Activated T-helper 2 cell treated with anti-CD3 and anti-CD28 coated beads, Interferon-gamma antibody, Interleukin-2, Interleukin-4, amounts not matched to agents 10 μg/mL and 5 μg/mL and 100 μg/mL, durations not matched to agents 14 hours and 24 hours and 36 hours (primary cell): ENCODE measurements around the gene TUBGCP3. TPM values are rescaled to one million over a fixed set of nuclear protein-coding genes. Genes with fewer than 3 reads are reported as not detected.
A peak's percentile ranks its signal among the peaks of the same experiment; 100 is the strongest.
"Not testable (repeated sequence)": the region's sequence is repeated elsewhere in the genome, so short reads cannot be mapped to it uniquely, and the experiment has no call there.

Source experiments
- DNase-seq: peaks from one replicate; pipeline ENCODE4 v3.0.0; 2021; ENCODE audit warnings: low spot score
- H3K27ac Mint-ChIP-seq: one replicate; pipeline ENCODE4 v1.8.0; 2021; ENCODE audit warnings: mixed read lengths
- H3K27me3 Mint-ChIP-seq: one replicate; pipeline ENCODE4 v1.8.0; 2021; ENCODE audit warnings: low read depth, mixed read lengths
- H3K36me3 Mint-ChIP-seq: one replicate; pipeline ENCODE4 v1.8.0; 2021; ENCODE audit warnings: low read depth, mixed read lengths
- H3K4me1 Mint-ChIP-seq: one replicate; pipeline ENCODE4 v1.8.0; 2021; ENCODE audit warnings: low read depth, mixed read lengths
- H3K4me3 Mint-ChIP-seq: one replicate; pipeline ENCODE4 v1.8.0; 2021; ENCODE audit warnings: low read depth, mild to moderate bottlenecking, moderate library complexity, mixed read lengths
- H3K9me3 Mint-ChIP-seq: one replicate; pipeline ENCODE4 v1.8.0; 2021; ENCODE audit warnings: mixed read lengths
- intact Hi-C: fragments of 100-400 bp; cut with micrococcal nuclease; formaldehyde crosslinking; loops from one replicate; pipeline ENCODE4 v1.15.1; 2023
- total RNA-seq: library from RNA; stranded (reverse); gene quantifications from 2 replicates; pipeline ENCODE4 v1.2.3, GENCODE V29; 2022

Gene TUBGCP3, protein sequence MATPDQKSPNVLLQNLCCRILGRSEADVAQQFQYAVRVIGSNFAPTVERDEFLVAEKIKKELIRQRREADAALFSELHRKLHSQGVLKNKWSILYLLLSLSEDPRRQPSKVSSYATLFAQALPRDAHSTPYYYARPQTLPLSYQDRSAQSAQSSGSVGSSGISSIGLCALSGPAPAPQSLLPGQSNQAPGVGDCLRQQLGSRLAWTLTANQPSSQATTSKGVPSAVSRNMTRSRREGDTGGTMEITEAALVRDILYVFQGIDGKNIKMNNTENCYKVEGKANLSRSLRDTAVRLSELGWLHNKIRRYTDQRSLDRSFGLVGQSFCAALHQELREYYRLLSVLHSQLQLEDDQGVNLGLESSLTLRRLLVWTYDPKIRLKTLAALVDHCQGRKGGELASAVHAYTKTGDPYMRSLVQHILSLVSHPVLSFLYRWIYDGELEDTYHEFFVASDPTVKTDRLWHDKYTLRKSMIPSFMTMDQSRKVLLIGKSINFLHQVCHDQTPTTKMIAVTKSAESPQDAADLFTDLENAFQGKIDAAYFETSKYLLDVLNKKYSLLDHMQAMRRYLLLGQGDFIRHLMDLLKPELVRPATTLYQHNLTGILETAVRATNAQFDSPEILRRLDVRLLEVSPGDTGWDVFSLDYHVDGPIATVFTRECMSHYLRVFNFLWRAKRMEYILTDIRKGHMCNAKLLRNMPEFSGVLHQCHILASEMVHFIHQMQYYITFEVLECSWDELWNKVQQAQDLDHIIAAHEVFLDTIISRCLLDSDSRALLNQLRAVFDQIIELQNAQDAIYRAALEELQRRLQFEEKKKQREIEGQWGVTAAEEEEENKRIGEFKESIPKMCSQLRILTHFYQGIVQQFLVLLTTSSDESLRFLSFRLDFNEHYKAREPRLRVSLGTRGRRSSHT
- total RNA-seq, result 63.0 and 66.4 TPM in 2 replicates

GRCh38 chr13:112587764-112588489 lies at the start of gene TUBGCP3:
Gene TUBGCP3 (minus strand): TSS chr13:112588153. CDS start chr13:112587980, 173 bp downstream.
- DNase-seq, result peak; percentile 77
- Mint-ChIP-seq H3K27ac (peak within 1 kb of the TSS; percentile 93), H3K9me3 (no peaks in the 10 kb centered on the region), H3K4me1 (peaks cover 27% of the 10 kb centered on the region), H3K36me3 (peaks cover 27% of the 10 kb centered on the region), H3K4me3 (peak within 1 kb of the TSS; percentile 98), H3K27me3 (peaks cover 2% of the 10 kb centered on the region)
- intact Hi-C loops, result loop anchor here (2.0 kb wide), 3 partner anchors 15 to 101 kb away; no protein-coding TSS in a partner anchor

GRCh38 chr13:112637017-112637801 lies 49.3 kb upstream of the TUBGCP3 start:
- no peak overlapping the region for H3K27ac Mint-ChIP-seq
- no peaks in the 10 kb centered on the region for H3K9me3 Mint-ChIP-seq
- H3K4me1 Mint-ChIP-seq, result peaks cover 9% of the 10 kb centered on the region
- intact Hi-C loops, result no loop called here
- H3K4me3 Mint-ChIP-seq, result no peak overlapping the region
- peaks cover 15% of the 10 kb centered on the region for H3K27me3 Mint-ChIP-seq
- no peak for DNase-seq
- no peaks in the 10 kb centered on the region for H3K36me3 Mint-ChIP-seq

- peaks cover 15% of the 10 kb centered on the region for H3K27me3 Mint-ChIP-seq
- no peak for DNase-seq
- no peaks in the 10 kb centered on the region for H3K36me3 Mint-ChIP-seq
- H3K27ac Mint-ChIP-seq, result no peak overlapping the region
- intact Hi-C loops, result no loop called here
- no peaks in the 10 kb centered on the region for H3K9me3 Mint-ChIP-seq
- no peak overlapping the region for H3K4me3 Mint-ChIP-seq
- peaks cover 9% of the 10 kb centered on the region for H3K4me1 Mint-ChIP-seq
Observed at GRCh38 chr13:112636401-112636975, 48.5 kb upstream of the TUBGCP3 start.

- no peaks in the 10 kb centered on the region for H3K9me3 Mint-ChIP-seq
- no peaks in the 10 kb centered on the region for H3K36me3 Mint-ChIP-seq
- peaks cover 6% of the 10 kb centered on the region for H3K4me1 Mint-ChIP-seq
- H3K27ac Mint-ChIP-seq, result no peak overlapping the region
- intact Hi-C loops, result no loop called here
- no peak for DNase-seq
- peaks cover 14% of the 10 kb centered on the region for H3K27me3 Mint-ChIP-seq
- H3K4me3 Mint-ChIP-seq, result no peak overlapping the region
Observed at GRCh38 chr13:112635323-112635722, 47.4 kb upstream of the TUBGCP3 start.

GRCh38 chr13:112634102-112634501 lies 46.1 kb upstream of the TUBGCP3 start:
- intact Hi-C loops, result no loop called here
- H3K27ac Mint-ChIP-seq, result no peak overlapping the region
- H3K27me3 Mint-ChIP-seq, result peaks cover 5% of the 10 kb centered on the region
- DNase-seq, result no peak
- no peaks in the 10 kb centered on the region for H3K36me3 Mint-ChIP-seq
- H3K9me3 Mint-ChIP-seq, result no peaks in the 10 kb centered on the region
- no peaks in the 10 kb centered on the region for H3K4me1 Mint-ChIP-seq
- no peak overlapping the region for H3K4me3 Mint-ChIP-seq

GRCh38 chr13:112630226-112630625 lies 42.3 kb upstream of the TUBGCP3 start:
- H3K36me3 Mint-ChIP-seq, intact Hi-C loops, DNase-seq, H3K4me3 Mint-ChIP-seq, H3K4me1 Mint-ChIP-seq, H3K27me3 Mint-ChIP-seq, H3K27ac Mint-ChIP-seq, H3K9me3 Mint-ChIP-seq: not testable (repeated sequence)

DNA sequence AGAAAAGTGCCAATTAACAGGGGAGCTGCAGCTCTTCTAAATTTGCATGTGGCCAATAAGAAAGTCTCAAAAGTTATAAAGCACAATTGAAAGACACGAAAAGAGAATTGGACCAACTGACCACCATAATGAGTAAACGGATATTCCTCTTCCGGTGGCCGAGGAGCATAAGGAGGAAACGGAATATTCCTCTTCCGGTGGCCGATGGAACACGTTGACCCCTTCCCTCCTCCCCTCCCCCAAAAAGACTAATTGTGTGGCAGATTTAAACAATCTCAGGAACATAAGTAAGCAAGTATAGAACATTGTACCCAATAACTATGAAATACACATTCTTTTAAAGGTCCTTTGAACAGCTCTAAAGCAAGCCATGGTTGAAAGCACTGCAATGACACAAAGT lies 41.2 kb upstream of the TUBGCP3 start:
- intact Hi-C loops, result no loop called here
- Mint-ChIP-seq H3K4me3 (no peak overlapping the region), H3K9me3 (no peaks in the 10 kb centered on the region), H3K4me1 (no peaks in the 10 kb centered on the region), H3K27ac (no peak overlapping the region), H3K36me3 (no peaks in the 10 kb centered on the region), H3K27me3 (no peaks in the 10 kb centered on the region)
- no peak for DNase-seq

DNA sequence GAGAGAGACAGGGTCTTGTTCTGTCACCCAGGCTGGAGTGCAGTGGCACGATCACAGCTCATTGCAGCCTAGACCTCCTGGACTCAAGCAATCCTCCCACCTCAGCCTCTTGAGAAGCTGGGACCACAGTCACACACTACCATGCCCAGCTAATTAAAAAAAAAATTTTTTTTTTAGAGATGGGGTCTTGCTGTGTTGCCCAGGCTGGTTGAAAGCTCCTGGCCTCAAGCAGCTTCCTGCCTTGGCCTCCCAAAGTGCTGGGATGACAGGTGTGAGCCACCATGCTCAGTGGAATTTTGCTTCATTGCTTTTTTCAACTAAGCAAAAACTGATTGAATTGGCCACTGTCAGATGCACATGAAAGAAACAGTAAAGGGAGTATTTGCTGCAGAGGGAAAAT lies 39.7 kb upstream of the TUBGCP3 start:
- H3K27me3 Mint-ChIP-seq, H3K4me1 Mint-ChIP-seq, DNase-seq, H3K4me3 Mint-ChIP-seq, H3K9me3 Mint-ChIP-seq, intact Hi-C loops, H3K36me3 Mint-ChIP-seq, H3K27ac Mint-ChIP-seq: not testable (repeated sequence)

GRCh38 chr13:112627161-112627560 lies 39.2 kb upstream of the TUBGCP3 start:
- no peak for DNase-seq
- Mint-ChIP-seq H3K4me1 (no peaks in the 10 kb centered on the region), H3K27ac (no peak overlapping the region), H3K9me3 (no peaks in the 10 kb centered on the region), H3K36me3 (no peaks in the 10 kb centered on the region), H3K4me3 (no peak overlapping the region), H3K27me3 (no peaks in the 10 kb centered on the region)
- intact Hi-C loops, result no loop called here

DNA sequence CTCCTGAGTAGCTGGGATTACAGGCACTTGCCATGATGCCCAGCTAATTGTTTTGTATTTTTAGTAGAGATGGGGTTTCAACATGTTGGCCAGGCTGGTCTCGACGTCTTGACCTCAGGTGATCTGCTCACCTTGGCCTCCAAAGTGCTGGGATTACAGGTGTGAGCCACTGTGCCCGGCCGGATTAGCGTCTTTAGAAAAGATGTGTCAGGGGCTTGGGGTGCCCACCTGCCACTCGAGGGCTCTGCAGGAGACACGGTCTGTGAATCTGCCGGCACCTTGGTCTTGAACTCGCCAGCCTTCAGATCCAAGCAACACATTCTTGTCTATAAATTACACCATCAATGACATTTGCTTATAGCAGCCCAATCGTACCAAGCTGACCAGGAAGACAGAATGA lies 38.8 kb upstream of the TUBGCP3 start:
- Mint-ChIP-seq H3K4me1 (no peaks in the 10 kb centered on the region), H3K36me3 (no peaks in the 10 kb centered on the region), H3K9me3 (no peaks in the 10 kb centered on the region), H3K27me3 (no peaks in the 10 kb centered on the region), H3K27ac (no peak overlapping the region), H3K4me3 (no peak overlapping the region)
- intact Hi-C loops, result no loop called here
- DNase-seq, result no peak

DNA sequence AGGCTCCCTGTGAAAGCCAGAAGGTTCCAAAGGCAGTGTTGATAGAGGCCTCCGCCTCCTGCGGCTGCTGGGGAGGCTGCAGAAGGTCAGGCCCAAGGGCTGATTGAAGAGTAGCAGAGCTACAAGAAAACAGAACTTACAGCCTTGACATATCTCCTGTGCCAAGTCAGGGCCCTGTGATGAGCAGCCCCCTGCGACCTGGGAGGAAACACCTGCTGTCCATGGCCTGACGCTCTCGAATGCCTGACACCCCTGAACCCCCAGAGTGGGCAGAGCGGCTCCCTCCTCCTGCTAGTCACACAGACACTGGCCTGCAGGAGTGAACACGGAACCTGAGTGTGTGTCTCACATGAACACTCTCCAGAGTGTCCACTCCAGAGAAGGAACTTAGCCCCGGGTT lies 38.2 kb upstream of the TUBGCP3 start:
- Mint-ChIP-seq H3K27me3 (no peaks in the 10 kb centered on the region), H3K9me3 (no peaks in the 10 kb centered on the region), H3K36me3 (no peaks in the 10 kb centered on the region), H3K27ac (no peak overlapping the region), H3K4me1 (no peaks in the 10 kb centered on the region), H3K4me3 (no peak overlapping the region)
- DNase-seq, result no peak
- intact Hi-C loops, result no loop called here

DNA sequence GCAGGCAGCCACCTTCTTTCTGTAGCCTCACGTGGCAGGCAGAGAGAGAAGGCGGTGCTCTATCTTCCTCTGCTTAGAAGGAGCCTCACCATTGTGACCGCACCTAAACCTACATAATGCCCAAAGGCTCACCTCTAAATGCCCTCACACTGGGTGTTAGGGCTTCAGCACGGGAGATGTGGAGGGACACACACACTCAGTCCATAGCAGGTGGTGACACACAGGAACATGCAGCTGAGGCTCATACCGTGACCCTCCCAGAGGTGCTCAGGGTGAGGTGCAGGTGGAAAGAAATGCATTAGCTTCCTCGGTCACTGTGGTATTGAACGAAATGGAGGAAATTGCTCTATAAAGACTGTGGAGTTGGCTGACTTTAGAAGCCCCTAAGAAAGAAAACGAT lies 37.7 kb upstream of the TUBGCP3 start:
- no peak for DNase-seq
- no peak overlapping the region for H3K27ac Mint-ChIP-seq
- H3K36me3 Mint-ChIP-seq, result no peaks in the 10 kb centered on the region
- H3K27me3 Mint-ChIP-seq, result no peaks in the 10 kb centered on the region
- H3K9me3 Mint-ChIP-seq, result no peaks in the 10 kb centered on the region
- H3K4me3 Mint-ChIP-seq, result no peak overlapping the region
- intact Hi-C loops, result no loop called here
- H3K4me1 Mint-ChIP-seq, result no peaks in the 10 kb centered on the region
